D721Med (cell line): ENCODE measurements around the gene IGDCC3.

Experiments used
- DNase-seq: peaks from one replicate; pipeline ENCODE4 v3.0.0; 2011; ENCODE audit warnings: low spot score; ENCODE audit not compliant: insufficient read length
- FAIRE-seq: peaks from 2 replicates; lab custom pipeline; 2011; peaks lifted over from hg19 to GRCh38; lab: Jason Lieb, UNC
- TF ChIP-seq, protein P1 (sequence below): IDR thresholded peaks from 2 replicates; pipeline ENCODE4 v1.5.1; 2012; ENCODE audit warnings: mild to moderate bottlenecking, control low read depth; ENCODE audit not compliant: insufficient read depth; ENCODE audit errors: missing control alignments

The IGDCC3 gene

DNA sequence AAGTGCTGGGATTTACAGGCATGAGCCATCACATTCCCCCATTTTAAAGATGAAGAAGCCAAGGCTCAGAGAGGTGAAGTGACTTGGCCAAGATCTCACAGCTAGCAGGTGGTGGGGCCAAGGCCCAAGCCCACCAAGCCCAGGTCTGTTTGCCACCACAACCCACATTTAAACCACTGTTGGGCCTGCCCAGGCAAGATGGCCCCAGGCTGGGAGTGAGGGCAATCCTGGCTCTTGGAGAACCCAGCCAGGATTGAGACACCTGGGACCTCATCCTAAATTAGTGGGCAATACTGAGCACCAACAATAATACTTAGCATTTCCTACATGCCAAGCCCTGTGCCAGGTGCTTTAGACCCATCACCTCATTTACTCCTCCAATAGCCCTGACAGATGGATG, 6.9 kb downstream of the IGDCC3 start:
- DNase-seq (no peak), FAIRE-seq (no peak)
- TF ChIP-seq, protein P1, sequence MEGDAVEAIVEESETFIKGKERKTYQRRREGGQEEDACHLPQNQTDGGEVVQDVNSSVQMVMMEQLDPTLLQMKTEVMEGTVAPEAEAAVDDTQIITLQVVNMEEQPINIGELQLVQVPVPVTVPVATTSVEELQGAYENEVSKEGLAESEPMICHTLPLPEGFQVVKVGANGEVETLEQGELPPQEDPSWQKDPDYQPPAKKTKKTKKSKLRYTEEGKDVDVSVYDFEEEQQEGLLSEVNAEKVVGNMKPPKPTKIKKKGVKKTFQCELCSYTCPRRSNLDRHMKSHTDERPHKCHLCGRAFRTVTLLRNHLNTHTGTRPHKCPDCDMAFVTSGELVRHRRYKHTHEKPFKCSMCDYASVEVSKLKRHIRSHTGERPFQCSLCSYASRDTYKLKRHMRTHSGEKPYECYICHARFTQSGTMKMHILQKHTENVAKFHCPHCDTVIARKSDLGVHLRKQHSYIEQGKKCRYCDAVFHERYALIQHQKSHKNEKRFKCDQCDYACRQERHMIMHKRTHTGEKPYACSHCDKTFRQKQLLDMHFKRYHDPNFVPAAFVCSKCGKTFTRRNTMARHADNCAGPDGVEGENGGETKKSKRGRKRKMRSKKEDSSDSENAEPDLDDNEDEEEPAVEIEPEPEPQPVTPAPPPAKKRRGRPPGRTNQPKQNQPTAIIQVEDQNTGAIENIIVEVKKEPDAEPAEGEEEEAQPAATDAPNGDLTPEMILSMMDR, result no peak

DNA sequence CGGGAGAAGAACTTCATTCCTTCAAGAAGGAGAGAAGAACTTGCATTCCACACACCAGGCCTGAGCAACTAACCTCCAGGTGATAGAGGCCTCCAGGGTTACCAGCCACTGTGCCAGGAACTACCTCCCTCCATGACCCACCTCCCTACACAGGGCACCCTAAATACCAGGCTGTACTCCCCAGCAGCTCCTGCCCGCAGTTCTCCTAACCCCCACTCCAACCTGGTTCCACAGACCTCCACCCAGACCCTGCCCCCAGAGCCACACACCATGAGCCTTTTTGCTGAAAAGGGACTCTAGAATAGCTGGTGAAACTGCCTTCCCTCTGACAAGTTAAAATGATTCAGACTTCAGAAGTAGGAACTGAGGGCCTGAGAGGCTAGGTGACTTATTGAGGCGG, 8.2 kb downstream of the IGDCC3 start:
- FAIRE-seq, result no peak
- DNase-seq, result no peak
- TF ChIP-seq, protein P1, result no peak

DNA sequence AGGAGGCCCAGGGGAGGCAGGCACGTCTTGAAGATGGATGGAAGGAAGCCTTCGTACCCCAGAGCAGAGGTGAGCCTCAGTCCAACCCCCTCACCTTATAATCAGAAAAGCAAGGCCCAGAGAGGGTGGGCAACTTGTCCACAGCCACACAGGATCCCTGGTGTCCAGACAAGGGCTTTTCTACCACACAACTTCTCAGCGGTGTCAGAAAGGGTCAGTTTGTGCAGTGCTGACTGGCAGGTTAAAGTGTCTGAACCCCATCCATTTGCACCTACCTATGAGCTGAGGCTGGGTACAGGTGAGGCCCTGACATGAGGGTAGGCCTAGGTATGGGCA, 8.6 kb downstream of the IGDCC3 start:
- TF ChIP-seq, protein P1, result no peak
- no peak for FAIRE-seq
- no peak for DNase-seq

DNA sequence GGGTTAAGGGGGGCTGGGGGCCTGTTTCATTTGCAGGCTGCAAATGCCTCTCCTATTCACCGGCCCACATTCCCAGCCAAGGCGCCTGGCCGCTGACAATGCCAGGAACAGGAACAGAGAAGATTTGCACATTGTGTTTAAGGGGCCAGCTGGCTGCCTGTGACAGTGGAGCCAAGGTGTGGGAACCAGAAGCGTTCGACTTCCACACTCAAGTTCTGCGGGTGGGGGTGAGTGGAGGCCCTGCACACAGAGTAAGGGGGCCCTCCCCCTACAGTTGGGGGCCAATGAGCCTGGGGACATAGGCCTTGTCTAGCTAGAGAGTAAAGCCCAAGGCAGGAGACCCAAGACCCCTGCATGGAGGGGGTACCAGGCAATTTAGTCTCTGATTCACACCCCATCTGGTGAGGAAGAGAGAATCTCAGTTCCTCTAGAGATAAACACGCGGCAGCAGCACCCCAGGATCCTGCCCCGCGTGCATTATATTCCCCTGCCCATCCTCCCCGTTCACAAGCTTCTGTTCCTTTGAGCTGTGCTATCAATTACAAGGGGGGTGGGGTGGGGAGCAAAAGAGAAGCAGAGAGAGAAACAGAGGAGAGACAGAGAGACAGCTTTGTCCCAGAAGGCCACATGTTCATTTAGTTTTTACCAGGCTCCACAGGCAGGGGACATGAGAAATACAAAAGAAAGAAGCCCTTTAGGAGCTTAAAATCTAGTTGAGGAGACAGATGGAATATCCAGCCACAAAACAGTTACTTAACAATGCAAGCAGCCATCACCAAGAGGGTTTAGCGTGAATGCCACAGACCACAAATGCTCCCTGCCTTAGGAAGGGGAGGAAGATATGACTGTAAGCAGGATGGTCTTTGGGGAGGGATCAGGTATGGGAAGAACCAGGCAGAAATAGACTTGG, 9.2 kb downstream of the IGDCC3 start:
- TF ChIP-seq, protein P1, result no peak
- peak; percentile 6 for FAIRE-seq

DNA sequence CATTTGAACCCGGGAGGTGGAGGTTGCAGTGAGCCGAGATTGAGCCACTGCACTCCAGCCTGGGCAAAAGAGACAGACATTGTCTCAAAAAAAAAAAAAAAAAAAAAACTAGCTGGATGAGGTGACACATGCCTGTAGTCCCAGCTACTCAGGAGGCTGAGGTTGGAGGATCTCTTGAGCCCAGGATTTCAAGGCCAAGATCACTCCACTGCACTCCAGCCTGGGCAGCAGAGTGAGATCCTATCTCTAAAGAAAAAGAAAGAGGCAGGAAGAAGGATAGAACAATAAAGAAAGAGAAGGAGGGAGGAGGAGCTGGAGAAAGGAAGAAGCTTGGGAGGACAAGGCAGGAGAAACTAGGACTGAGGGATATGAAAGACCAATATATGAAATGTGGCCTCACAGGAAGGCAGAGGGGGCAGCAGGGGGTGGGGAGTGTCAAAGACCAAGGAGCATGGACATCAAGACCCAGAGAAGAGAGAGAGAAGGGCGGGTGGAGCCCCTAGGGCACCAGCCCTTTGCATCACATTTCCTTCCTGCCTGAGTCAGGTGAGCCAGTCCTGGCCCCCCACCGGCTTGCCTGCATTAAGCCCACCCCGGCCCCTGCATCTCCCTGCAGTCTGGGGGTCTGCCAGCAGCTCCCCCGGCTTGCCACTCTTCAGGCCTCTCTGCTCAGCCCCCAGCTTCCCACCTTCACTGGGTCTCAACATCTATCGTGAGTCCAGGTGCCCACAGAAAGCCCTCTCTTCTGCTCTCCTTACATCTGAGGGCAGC, 11.5 kb downstream of the IGDCC3 start:
- DNase-seq (no peak), FAIRE-seq (no peak)
- TF ChIP-seq, protein P1, result no peak

More for the DNA sequence above, 9.2 kb downstream of the IGDCC3 start:
- no peak for DNase-seq

DNA sequence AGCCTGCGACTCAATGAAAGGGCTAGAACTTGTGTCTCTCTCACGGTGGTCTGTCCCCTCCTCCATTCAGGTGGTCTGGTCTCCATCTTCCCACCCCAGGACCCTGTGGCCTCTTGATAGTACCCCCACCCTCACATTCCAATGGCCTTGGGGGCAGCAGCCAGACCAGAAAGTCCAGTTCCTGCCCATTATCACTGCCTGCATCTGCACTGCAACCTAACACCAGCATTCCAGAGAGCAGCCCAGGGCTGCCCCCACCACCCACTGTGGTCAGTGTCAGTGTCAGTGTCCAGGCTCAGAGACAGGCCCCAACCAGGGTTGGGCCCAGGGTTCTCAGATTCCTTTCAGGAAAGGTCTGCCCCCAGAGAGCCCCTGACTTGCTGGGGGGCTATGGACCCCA, 12.6 kb downstream of the IGDCC3 start:
- TF ChIP-seq, protein P1, result no peak
- DNase-seq (no peak), FAIRE-seq (no peak)
